PC-9 (cell line): ENCODE results near the gene SLC17A1. TPM values are rescaled to one million over a fixed set of nuclear protein-coding genes. Genes with fewer than 3 reads are reported as not detected.

Experiments
- BruUV-seq: library from RNA; stranded (reverse); fragments of 400-500 nt; replicated peaks from 2 replicates; lab custom pipeline; 2021; lab: Mats Ljungman, UMichigan
- CTCF ChIA-PET: fragments of 300-600 bp; sonication (Branson Sonifier 250); formaldehyde crosslinking; loops from one replicate; lab custom pipeline; 2022; ENCODE audit warnings: antibody characterized with exemption; lab: Charles Lee
- POLR2A ChIA-PET: fragments of 300-600 bp; sonication (Branson Sonifier 250); formaldehyde crosslinking; loops from one replicate; lab custom pipeline; 2022; ENCODE audit warnings: antibody characterized with exemption; ENCODE audit not compliant: unreplicated experiment; lab: Charles Lee
- DNase-seq, 2 experiments: peaks; one replicate each; pipeline versions ENCODE4 v3.0.0 to v3.0.0-alpha.2; 2015 to 2022; ENCODE audit warnings: mixed read lengths in 1 of 2
- H2AFZ ChIP-seq: fragments of 200-600 bp; sonication (generic); 2 replicates; pipeline ENCODE4 v1.8.1; 2017; ENCODE audit warnings: antibody characterized with exemption
- H3F3A ChIP-seq: fragments of 200-600 bp; sonication (generic); 2 replicates; pipeline ENCODE4 v1.8.1; 2017; ENCODE audit warnings: antibody characterized with exemption, mild to moderate bottlenecking, low read depth; ENCODE audit not compliant: insufficient read depth
- H3K27ac ChIP-seq: fragments of 200-600 bp; sonication (generic); 2 replicates; pipeline ENCODE4 v1.6.1; 2016; ENCODE audit warnings: mixed run types
- H3K27me3 ChIP-seq: fragments of 200-600 bp; sonication (generic); 2 replicates; pipeline ENCODE4 v1.6.1; 2016; ENCODE audit warnings: low read depth, mixed run types; ENCODE audit not compliant: insufficient read depth
- H3K36me3 ChIP-seq: fragments of 200-600 bp; sonication (generic); 2 replicates; pipeline ENCODE4 v1.6.1; 2016; ENCODE audit warnings: low read depth, mixed run types
- H3K4me1 ChIP-seq: fragments of 200-600 bp; sonication (generic); replicated peaks from 2 replicates; pipeline ENCODE4 v1.6.1; 2016; ENCODE audit warnings: mixed run types; ENCODE audit not compliant: insufficient read depth
- H3K4me2 ChIP-seq: fragments of 200-600 bp; sonication (generic); 2 replicates; pipeline ENCODE4 v1.6.1; 2017; ENCODE audit warnings: mixed run types
- H3K4me3 ChIP-seq: fragments of 200-600 bp; sonication (generic); 2 replicates; pipeline ENCODE4 v1.6.1; 2016; ENCODE audit warnings: mixed run types
- H3K79me2 ChIP-seq: fragments of 200-600 bp; sonication (generic); 2 replicates; pipeline ENCODE4 v1.6.1; 2017; ENCODE audit warnings: low read depth, mixed run types
- H3K9me2 ChIP-seq: fragments of 200-600 bp; sonication (generic); 2 replicates; pipeline ENCODE4 v1.8.1; 2017; ENCODE audit warnings: mild to moderate bottlenecking; ENCODE audit not compliant: insufficient read depth
- H3K9me3 ChIP-seq: fragments of 200-600 bp; sonication (generic); 2 replicates; pipeline ENCODE4 v1.8.1; 2016; ENCODE audit warnings: low read depth; ENCODE audit not compliant: insufficient read depth
- H4K20me1 ChIP-seq: fragments of 200-600 bp; sonication (generic); 2 replicates; pipeline ENCODE4 v1.8.1; 2017; ENCODE audit not compliant: insufficient read depth
- CTCF ChIP-seq: fragments of 200-600 bp; sonication (generic); conservative IDR thresholded peaks from 2 replicates; pipeline ENCODE4 v1.6.1; 2017; ENCODE audit warnings: mixed run types, antibody characterized with exemption, mild to moderate bottlenecking, moderate library complexity
- EZH2 ChIP-seq: fragments of 200-600 bp; sonication (generic); IDR thresholded peaks from 2 replicates; pipeline ENCODE4 v1.8.0; 2017; ENCODE audit warnings: antibody characterized with exemption, low read depth
- intact Hi-C: fragments of 100-400 bp; cut with micrococcal nuclease; formaldehyde crosslinking; loops from one replicate; pipeline ENCODE4 v1.10.0; 2022; ENCODE audit not compliant: unreplicated experiment
- total RNA-seq: library from RNA; stranded (reverse); gene quantifications from 2 replicates; pipeline ENCODE4 v1.2.3, GENCODE V29; 2021

Gene SLC17A1
- total RNA-seq, 1 experiment from 2014 or later, result not detected

GRCh38 chr6:25816252-25816651, 15.6 kb downstream of the SLC17A1 start:
- BruUV-seq, result no TSS peak
- ChIA-PET POLR2A (no interaction called here), CTCF (no interaction called here)
- H4K20me1 ChIP-seq, result no peaks in the 10 kb centered on the region
- no peaks in the 10 kb centered on the region for H3K9me2 ChIP-seq
- no peaks in the 10 kb centered on the region for H3F3A ChIP-seq
- TF ChIP-seq CTCF (no peak), EZH2 (no peak)
- H3K9me3 ChIP-seq, result no peaks in the 10 kb centered on the region
- H3K4me1 ChIP-seq, result no peaks in the 10 kb centered on the region
- no peak overlapping the region for H2AFZ ChIP-seq
- H3K79me2 ChIP-seq, result no peaks in the 10 kb centered on the region
- no peak overlapping the region for H3K27ac ChIP-seq
- H3K27me3 ChIP-seq, result no peaks in the 10 kb centered on the region
- H3K36me3 ChIP-seq, result no peaks in the 10 kb centered on the region
- no peak overlapping the region for H3K4me3 ChIP-seq
- no peak overlapping the region for H3K4me2 ChIP-seq
- no peak for DNase-seq
- intact Hi-C loops, result no loop called here

GRCh38 chr6:25815194-25815593, 16.7 kb downstream of the SLC17A1 start:
- CTCF ChIA-PET, result no interaction called here
- TF ChIP-seq CTCF, result no peak
- TF ChIP-seq EZH2, result no peak
- BruUV-seq, result no TSS peak
- Histone ChIP-seq H3K4me2 (no peak overlapping the region), H2AFZ (no peak overlapping the region), H3K9me3 (no peaks in the 10 kb centered on the region), H3K4me3 (no peak overlapping the region), H3K27ac (no peak overlapping the region), H3K9me2 (no peaks in the 10 kb centered on the region), H3K27me3 (no peaks in the 10 kb centered on the region), H3F3A (no peaks in the 10 kb centered on the region), H3K79me2 (no peaks in the 10 kb centered on the region), H3K36me3 (no peaks in the 10 kb centered on the region), H3K4me1 (no peaks in the 10 kb centered on the region), H4K20me1 (no peaks in the 10 kb centered on the region)
- POLR2A ChIA-PET, result no interaction called here
- intact Hi-C loops, result no loop called here
- DNase-seq, result no peak

- H3K27me3 ChIP-seq, result no peaks in the 10 kb centered on the region
- H3K79me2 ChIP-seq, result no peaks in the 10 kb centered on the region
- H3K4me2 ChIP-seq, result no peak overlapping the region
- no peak overlapping the region for H2AFZ ChIP-seq
- no peaks in the 10 kb centered on the region for H3F3A ChIP-seq
- no peak overlapping the region for H3K4me3 ChIP-seq
- no peaks in the 10 kb centered on the region for H4K20me1 ChIP-seq
- no peaks in the 10 kb centered on the region for H3K9me3 ChIP-seq
- BruUV-seq, result no TSS peak
- H3K36me3 ChIP-seq, result no peaks in the 10 kb centered on the region
- H3K4me1 ChIP-seq, result no peaks in the 10 kb centered on the region
- TF ChIP-seq CTCF (no peak), EZH2 (no peak)
- H3K27ac ChIP-seq, result no peak overlapping the region
- DNase-seq, result no peak
- POLR2A ChIA-PET, result no interaction called here
- intact Hi-C loops, result no loop called here
- CTCF ChIA-PET, result interaction anchor here (1.1 kb wide), 1 partner anchor 85 kb away, joined by 4 read pairs; no protein-coding TSS in a partner anchor
- H3K9me2 ChIP-seq, result no peaks in the 10 kb centered on the region
Measured at GRCh38 chr6:25804804-25805203, 27.0 kb downstream of the SLC17A1 start.
